Measurements from ENCODE around the gene OTOG. TPM values are rescaled to one million over a fixed set of nuclear protein-coding genes. Genes with fewer than 3 reads are reported as not detected.

The OTOG gene, protein sequence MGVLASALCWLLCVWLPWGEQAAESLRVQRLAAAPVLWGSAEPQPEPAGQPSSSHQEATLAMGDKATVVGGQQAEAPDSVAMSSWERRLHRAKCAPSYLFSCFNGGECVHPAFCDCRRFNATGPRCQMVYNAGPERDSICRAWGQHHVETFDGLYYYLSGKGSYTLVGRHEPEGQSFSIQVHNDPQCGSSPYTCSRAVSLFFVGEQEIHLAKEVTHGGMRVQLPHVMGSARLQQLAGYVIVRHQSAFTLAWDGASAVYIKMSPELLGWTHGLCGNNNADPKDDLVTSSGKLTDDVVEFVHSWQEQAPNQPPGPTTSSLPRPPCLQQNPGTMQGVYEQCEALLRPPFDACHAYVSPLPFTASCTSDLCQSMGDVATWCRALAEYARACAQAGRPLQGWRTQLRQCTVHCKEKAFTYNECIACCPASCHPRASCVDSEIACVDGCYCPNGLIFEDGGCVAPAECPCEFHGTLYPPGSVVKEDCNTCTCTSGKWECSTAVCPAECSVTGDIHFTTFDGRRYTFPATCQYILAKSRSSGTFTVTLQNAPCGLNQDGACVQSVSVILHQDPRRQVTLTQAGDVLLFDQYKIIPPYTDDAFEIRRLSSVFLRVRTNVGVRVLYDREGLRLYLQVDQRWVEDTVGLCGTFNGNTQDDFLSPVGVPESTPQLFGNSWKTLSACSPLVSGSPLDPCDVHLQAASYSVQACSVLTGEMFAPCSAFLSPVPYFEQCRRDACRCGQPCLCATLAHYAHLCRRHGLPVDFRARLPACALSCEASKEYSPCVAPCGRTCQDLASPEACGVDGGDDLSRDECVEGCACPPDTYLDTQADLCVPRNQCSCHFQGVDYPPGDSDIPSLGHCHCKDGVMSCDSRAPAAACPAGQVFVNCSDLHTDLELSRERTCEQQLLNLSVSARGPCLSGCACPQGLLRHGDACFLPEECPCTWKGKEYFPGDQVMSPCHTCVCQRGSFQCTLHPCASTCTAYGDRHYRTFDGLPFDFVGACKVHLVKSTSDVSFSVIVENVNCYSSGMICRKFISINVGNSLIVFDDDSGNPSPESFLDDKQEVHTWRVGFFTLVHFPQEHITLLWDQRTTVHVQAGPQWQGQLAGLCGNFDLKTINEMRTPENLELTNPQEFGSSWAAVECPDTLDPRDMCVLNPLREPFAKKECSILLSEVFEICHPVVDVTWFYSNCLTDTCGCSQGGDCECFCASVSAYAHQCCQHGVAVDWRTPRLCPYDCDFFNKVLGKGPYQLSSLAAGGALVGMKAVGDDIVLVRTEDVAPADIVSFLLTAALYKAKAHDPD (N-terminal part only)
- not detected for total RNA-seq

- ATAC-seq, result peak; percentile 12
These were observed at the start of gene OTOG for GRCh38 chr11:17547051-17547577. Gene OTOG (plus strand): TSS chr11:17547259. CDS start chr11:17547373, 114 bp downstream.

DNA sequence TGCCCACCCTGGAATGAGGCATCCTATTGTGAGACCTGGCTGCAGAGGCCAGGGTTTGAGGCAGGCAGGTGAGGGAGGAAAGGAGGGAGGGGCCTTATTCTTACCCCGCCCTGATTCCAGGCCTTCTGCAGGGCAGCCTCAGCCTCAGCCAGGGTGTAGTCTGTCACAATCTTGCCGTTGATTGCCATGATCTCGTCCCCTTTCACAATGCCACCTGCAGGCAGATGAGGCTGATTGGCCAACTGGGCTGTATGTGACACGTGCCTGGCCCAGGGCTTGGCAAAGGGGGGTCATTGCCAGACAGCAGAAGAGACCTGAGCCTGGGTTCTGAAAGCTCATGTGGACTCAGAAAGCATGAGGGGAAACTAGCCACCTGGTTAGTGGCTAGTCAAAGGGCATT is 49.0 kb upstream of the OTOG start:
- peak; percentile 49 for ATAC-seq

DNA sequence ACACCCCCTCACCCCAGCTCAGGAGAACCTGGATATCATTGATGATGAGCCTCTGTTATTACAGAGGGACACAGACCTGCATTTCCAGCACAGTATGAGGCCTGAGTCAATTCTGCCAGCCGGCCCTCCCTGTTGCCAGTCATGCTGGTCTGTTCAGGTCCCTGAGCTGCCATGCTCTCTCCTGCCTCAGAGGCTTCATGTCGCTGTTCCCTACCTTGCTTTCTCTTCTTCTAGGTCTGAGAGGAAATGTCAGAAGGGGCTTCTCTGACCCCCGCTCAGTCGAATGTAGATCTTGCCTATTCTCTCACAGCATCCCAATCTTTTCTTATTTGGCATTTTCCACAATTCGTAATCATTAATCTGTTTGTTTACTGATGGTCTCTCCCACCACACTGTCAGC is 48.6 kb upstream of the OTOG start:
- peak; percentile 35 for ATAC-seq

- no peak for ATAC-seq
These were observed 46.4 kb upstream of the OTOG start for GRCh38 chr11:17500673-17501072.

- no peak for ATAC-seq
These were observed 44.4 kb upstream of the OTOG start for GRCh38 chr11:17502630-17503029.

DNA sequence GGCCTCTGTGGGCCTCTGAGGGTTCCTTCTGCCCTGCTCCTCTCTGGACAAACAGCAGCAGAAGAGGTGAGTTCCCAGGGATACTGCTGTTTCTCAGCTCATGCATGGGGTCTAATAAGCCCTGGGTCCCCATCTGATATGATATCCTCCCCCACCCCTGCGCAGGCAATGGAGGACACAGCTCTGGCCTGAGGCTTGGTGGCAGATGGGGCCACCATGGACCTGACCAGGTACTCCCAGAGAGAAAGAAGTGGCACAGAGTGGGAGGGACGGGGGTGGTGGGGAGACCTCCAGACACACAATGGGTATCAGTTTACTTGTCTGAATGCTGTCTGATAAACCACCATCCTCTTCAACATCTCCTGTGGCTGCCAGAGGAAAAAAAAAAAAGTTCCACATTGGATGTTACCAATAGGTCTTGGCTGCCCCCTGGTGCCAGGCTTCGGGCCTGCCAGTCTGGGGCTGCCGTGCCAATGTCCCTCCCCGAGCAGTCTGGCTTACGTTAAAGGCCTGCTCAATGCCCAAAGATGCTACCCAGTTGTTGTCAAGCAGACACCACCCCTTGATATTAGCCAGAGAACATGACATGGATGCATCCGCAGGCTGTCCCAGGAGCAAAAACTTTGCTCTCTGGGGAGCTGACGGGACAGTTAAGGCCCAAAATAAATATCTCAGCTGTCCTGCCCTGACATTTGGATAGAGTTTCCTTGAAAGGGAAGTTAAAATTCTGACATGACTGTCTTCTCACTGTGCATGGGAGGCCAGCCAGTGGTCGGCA is 42.5 kb upstream of the OTOG start:
- ATAC-seq, result peak; percentile 81

DNA sequence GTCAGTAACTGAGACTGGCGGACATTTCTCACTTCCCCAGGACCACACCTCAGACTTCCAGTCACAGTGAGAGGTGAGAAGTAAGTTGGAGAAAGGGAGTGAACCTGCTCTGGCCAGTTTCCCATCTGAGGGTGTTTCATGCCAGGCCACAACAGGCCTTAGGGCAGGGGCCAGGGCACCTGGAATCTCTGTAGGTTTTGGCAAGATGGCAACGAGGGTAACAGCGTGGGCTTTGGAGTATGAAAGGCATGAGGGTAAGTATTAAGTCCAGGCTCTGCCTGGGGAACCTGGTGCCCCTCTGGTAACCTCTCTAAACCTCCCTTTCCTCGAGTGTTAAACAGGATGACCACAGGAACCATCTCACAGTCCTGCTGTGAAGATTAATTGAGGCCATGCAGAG is 41.9 kb upstream of the OTOG start:
- ATAC-seq, result no peak

DNA sequence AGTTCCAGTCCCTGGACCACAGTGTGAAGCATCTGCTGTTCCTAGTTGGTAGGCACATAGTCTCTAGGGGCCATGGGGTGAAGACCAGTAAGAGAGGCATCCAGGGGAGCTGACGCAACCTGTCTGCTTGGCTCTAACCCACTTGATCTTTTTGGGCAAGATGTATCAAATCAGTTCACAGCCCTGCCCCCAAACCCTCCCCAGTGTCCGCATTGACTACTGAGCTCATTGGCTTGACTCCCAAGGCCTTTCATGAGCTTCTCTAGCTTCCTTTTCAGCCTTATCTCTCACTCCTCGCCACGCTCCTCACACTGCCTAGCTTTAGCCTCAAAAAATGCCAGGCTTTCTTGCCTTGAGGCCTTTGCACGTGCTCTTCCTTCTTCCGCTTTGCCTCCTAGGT is 40.7 kb upstream of the OTOG start:
- ATAC-seq, result no peak

DNA sequence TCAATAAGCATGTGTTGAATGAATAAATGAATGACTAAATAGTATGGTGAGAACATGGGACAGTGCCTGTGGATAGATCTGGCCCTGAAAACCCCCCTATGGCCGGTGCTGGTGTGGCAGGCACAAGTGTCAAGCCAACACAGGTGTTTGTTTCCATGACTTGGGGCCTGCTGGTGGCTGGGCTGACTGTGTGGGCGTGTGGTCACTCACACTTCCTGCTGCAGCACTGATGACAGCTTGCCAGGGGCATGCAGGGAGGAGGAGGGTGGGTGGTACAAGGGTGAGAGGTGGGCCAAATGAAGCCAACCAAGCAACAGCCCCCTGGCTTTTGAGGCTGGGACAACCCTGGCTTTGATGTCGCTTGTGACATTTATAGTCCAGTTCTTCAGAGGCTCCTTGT is 40.1 kb upstream of the OTOG start:
- ATAC-seq, result no peak

- no peak for ATAC-seq
These were observed 39.3 kb upstream of the OTOG start for GRCh38 chr11:17507773-17508172.

DNA sequence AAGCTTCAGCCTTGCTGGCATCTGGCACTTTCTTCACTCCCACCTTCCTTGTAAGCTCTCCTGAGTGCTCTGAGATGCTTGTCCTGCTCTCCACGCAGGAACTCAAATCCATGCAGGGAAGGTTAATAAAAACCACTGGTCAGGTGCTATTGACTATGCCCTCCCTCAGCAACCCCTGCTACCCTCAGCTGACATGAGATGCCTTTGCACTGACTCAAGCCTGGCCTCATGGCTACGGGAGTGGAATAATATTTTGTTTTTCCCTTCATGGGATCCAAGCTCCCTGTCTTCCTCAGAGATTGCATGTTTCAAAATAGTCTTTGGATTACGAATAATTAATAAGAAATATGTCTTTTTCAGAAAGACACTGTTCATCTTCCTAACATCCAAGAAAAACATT is 38.8 kb upstream of the OTOG start:
- ATAC-seq, result no peak

GRCh38 chr11:17508791-17509190 is 38.3 kb upstream of the OTOG start:
- ATAC-seq, result no peak

DNA sequence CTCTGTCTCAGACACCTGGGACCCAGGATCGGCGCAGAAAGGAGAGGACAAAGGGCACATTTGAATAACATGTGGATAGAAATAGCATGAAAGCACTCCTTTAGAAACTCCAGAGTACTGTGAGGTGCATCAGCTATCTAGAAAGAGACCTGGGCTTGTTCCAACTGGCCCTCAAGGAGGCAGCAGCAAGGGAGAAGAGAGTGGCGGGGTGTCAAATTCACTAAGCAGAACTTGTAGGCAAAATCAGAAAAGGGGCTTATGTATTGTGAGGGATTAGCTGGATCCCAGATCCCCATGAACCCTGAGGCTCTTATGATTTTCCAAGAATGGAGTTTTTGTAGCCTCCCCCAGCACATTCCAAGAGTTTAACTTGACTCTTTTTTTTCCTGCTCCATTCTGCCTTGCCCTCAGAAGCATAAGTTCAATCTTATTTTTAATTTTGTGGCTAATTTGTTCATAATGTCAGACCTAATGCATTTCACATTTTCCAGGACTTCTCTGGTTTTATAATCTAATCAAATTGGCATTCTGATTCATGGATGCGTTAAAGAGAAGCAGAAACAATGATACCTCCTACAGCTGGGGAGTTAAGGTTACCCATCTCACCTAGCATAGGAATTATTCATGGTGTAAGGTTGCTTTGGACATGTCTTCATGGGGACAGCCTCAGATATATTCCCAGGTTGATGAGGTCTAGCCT is 36.4 kb upstream of the OTOG start:
- no peak for ATAC-seq

- no peak for ATAC-seq
These were observed 35.5 kb upstream of the OTOG start for GRCh38 chr11:17511571-17511970.

GRCh38 chr11:17512101-17512500 is 35.0 kb upstream of the OTOG start:
- ATAC-seq, result no peak

DNA sequence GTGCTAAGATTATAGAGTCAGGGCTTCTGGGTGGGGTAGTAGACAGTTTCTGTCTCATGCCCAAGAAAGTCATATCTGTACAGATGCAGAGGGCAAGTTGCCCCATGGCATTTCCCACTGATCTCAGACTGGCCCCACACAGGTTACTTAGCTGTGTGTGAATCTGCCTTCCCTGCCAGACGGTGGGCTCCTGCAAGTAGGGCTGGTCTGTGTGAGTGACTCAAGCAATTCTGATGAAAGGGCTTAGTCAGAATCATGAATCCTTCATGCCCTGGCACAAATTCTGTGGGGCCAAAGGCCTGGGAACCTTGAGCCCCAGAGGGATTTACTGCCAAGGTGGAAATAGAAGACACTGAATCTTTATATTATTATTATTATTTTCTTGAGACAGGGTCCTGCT is 33.2 kb upstream of the OTOG start:
- no peak for ATAC-seq

DNA sequence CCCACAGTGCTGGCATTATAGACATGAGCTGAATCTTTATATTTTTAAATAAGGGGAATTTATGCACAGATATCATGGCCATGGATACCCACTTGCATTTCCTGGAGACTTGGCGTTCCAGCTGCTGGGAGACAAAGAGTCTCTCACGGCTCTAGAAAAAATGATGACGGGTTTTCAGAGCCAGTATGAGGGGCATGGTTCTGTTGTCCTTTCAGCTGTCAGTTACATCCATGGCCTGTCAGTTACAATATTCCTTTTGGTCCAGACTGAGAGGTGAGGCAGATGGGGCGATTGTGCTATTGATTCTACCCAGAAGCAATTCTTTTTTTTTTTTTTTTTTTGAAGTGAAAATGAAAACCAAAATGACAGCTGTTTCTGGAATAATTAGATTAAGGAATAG is 32.6 kb upstream of the OTOG start:
- ATAC-seq, result no peak

- no peak for ATAC-seq
These were observed 31.4 kb upstream of the OTOG start for GRCh38 chr11:17515443-17516176.

GRCh38 chr11:17516551-17517150 is 30.4 kb upstream of the OTOG start:
- ATAC-seq, result no peak

- ATAC-seq, result no peak
These were observed 29.9 kb upstream of the OTOG start for GRCh38 chr11:17517186-17517585.
